ENCODE data around the gene SPAG16.
A peak's percentile ranks its signal among the peaks of the same experiment; 100 is the strongest.

SPAG16 gene

GRCh38 chr2:214310319-214310718, 1026.1 kb downstream of the SPAG16 start:
- Histone ChIP-seq H3K4me1 (ENCODE audit: low read length) (no peaks in the 10 kb centered on the region), H4K20me1 (ENCODE audit: insufficient read depth, low read length) (no peaks in the 10 kb centered on the region), H3K36me3 (replicated peaks; ENCODE audit: low read depth, low read length) (no peaks in the 10 kb centered on the region), H3K9ac (ENCODE audit: low read length) (no peak overlapping the region), H3K4me2 (ENCODE audit: low read length) (no peak overlapping the region), H3K27me3 (ENCODE audit: low read depth, low read length) (no peaks in the 10 kb centered on the region), H3K4me3 (ENCODE audit: low read length) (no peak overlapping the region), H2AFZ (ENCODE audit: low read depth, low read length) (no peak overlapping the region), H3K9me3 (ENCODE audit: insufficient read depth, low read length) (no peaks in the 10 kb centered on the region), H3K27ac (ENCODE audit: low read length) (no peak overlapping the region), H3K79me2 (ENCODE audit: low read length) (no peaks in the 10 kb centered on the region)
- TF ChIP-seq EZH2phosphoT487 (IDR thresholded peaks at IDR 0.05; ENCODE audit: low read depth) = no peak
- peak; percentile 37 for TF ChIP-seq CTCF (IDR thresholded peaks at IDR 0.05; ENCODE audit: low read depth, low read length)

DNA sequence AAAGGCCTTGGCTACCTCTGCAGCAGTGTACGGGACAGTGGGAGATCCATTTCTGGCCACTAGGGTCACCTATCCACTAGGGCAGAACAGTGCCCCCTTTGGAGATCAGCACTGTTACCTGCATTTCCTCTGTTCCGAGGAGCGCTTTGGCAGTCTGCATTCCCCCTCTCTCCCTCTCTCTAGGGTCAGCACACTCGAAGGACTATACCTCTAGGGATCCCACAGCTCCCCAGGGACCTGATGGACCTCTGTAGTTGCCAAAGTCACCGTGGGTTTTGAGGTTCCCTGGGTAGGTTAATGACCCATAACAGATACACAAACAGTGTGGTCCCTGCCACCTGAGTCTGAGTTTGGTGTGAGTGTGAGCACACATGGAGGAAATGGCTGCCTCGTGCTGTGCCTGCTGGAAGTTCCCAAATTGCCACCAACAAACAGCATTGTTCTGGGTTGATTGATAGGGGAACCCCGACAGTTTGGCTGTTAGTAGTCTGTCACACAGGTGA, 1026.8 kb downstream of the SPAG16 start:
- no peak overlapping the region for H3K4me3 ChIP-seq (ENCODE audit: low read length)
- no peaks in the 10 kb centered on the region for H3K36me3 ChIP-seq (replicated peaks; ENCODE audit: low read depth, low read length)
- H3K27me3 ChIP-seq (ENCODE audit: low read depth, low read length) = no peaks in the 10 kb centered on the region
- H4K20me1 ChIP-seq (ENCODE audit: insufficient read depth, low read length) = no peaks in the 10 kb centered on the region
- no peaks in the 10 kb centered on the region for H3K4me1 ChIP-seq (ENCODE audit: low read length)
- H3K9me3 ChIP-seq (ENCODE audit: insufficient read depth, low read length) = no peaks in the 10 kb centered on the region
- peak overlapping the region; percentile 67; the same call in 1 of the 2 replicates for H2AFZ ChIP-seq (ENCODE audit: low read depth, low read length)
- H3K4me2 ChIP-seq (ENCODE audit: low read length) = no peak overlapping the region
- no peaks in the 10 kb centered on the region for H3K79me2 ChIP-seq (ENCODE audit: low read length)
- TF ChIP-seq EZH2phosphoT487 (IDR thresholded peaks at IDR 0.05; ENCODE audit: low read depth) (no peak), CTCF (IDR thresholded peaks at IDR 0.05; ENCODE audit: low read depth, low read length) (no peak)
- no peak overlapping the region for H3K9ac ChIP-seq (ENCODE audit: low read length)
- H3K27ac ChIP-seq (ENCODE audit: low read length) = no peak overlapping the region

DNA sequence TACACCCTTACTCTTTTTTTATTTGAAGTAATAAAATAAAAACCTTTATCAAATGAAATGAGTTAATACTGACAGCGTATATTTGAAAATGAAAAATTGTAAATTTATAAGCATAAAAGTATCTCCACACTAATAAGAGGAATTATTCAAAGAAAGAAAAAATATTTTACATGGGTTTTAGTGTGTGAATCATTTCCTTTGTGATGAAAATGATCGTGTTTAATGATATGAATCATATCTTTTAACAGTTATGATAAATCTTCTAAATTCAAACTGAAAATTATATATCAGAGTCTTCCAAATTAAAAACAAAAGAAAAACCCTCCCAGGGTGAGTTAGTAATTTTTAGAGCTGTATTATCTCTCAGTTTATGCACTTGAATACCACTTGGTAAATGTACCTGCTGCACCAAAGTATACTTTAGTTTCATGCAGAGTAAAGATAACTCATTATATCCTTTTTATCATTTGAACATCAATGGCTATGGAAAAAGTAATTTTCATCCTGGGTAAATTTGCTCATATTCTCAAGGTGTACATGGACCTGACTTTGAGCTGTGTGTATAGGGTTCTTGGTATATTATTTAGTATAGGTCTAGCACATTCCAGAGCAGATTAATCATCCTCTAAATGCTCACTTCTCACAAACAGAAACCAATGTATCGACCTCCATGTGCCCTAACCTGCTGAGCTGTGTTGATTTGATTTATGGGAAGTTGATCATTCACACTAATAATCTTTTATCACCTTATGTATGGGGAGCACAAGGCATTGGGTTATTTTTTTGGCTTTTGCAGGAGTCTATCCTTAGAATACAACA, 1027.9 kb downstream of the SPAG16 start:
- Histone ChIP-seq H3K36me3 (replicated peaks; ENCODE audit: low read depth, low read length) (no peaks in the 10 kb centered on the region), H3K4me3 (ENCODE audit: low read length) (no peak overlapping the region), H3K4me2 (ENCODE audit: low read length) (no peak overlapping the region), H3K9ac (ENCODE audit: low read length) (no peak overlapping the region), H3K27me3 (ENCODE audit: low read depth, low read length) (no peaks in the 10 kb centered on the region), H4K20me1 (ENCODE audit: insufficient read depth, low read length) (no peaks in the 10 kb centered on the region), H3K9me3 (ENCODE audit: insufficient read depth, low read length) (no peaks in the 10 kb centered on the region), H3K79me2 (ENCODE audit: low read length) (no peaks in the 10 kb centered on the region), H3K27ac (ENCODE audit: low read length) (no peak overlapping the region), H3K4me1 (ENCODE audit: low read length) (no peaks in the 10 kb centered on the region), H2AFZ (ENCODE audit: low read depth, low read length) (no peak overlapping the region)
- no peak for TF ChIP-seq EZH2phosphoT487 (IDR thresholded peaks at IDR 0.05; ENCODE audit: low read depth)
- TF ChIP-seq CTCF (IDR thresholded peaks at IDR 0.05; ENCODE audit: low read depth, low read length) = no peak

DNA sequence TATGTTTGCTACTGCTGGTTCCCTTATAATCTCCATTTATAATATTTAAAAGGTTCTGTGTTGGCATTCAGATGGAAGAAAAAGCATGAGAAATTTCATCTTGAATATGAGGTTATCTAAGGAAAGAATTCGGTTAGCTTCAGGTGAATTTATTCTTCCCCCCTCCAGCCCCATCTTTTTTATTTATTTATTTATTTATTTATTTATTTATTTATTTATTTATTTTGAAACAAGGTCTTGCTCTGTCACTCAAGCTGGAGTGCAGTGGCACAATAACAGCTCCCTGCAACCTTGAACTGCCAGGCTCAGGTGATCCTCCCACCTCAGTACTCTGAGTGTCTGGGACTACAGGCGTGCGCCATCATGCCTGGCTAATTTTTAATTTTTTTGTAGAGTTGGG, 1031.1 kb downstream of the SPAG16 start:
- Histone ChIP-seq H3K27me3 (ENCODE audit: low read depth, low read length) (no peaks in the 10 kb centered on the region), H3K27ac (ENCODE audit: low read length) (no peak overlapping the region), H3K4me1 (ENCODE audit: low read length) (no peaks in the 10 kb centered on the region)

More for the DNA sequence above, 1031.1 kb downstream of the SPAG16 start:
- no peak overlapping the region for H3K9ac ChIP-seq (ENCODE audit: low read length)
- no peak for TF ChIP-seq EZH2phosphoT487 (IDR thresholded peaks at IDR 0.05; ENCODE audit: low read depth)
- TF ChIP-seq CTCF (IDR thresholded peaks at IDR 0.05; ENCODE audit: low read depth, low read length) = no peak
- no peak overlapping the region for H3K4me2 ChIP-seq (ENCODE audit: low read length)
- H4K20me1 ChIP-seq (ENCODE audit: insufficient read depth, low read length) = no peaks in the 10 kb centered on the region
- H3K79me2 ChIP-seq (ENCODE audit: low read length) = no peaks in the 10 kb centered on the region
- no peak overlapping the region for H2AFZ ChIP-seq (ENCODE audit: low read depth, low read length)
- no peaks in the 10 kb centered on the region for H3K36me3 ChIP-seq (replicated peaks; ENCODE audit: low read depth, low read length)
- H3K9me3 ChIP-seq (ENCODE audit: insufficient read depth, low read length) = no peaks in the 10 kb centered on the region
- H3K4me3 ChIP-seq (ENCODE audit: low read length) = no peak overlapping the region
